Endothelial cell of umbilical vein (primary cell): ENCODE measurements around the gene ZDHHC24. TPM values are rescaled to one million over a fixed set of nuclear protein-coding genes. Genes with fewer than 3 reads are reported as not detected.

Experiments
- BruUV-seq: library from RNA; stranded (reverse); fragments of 400-500 nt; replicated peaks from 2 replicates; lab custom pipeline; 2021; lab: Mats Ljungman, UMichigan
- CTCF ChIA-PET: fragments of 300-600, 350-600 bp; sonication (Branson Sonifier 250); formaldehyde crosslinking; loops from one replicate; lab custom pipeline; 2021; ENCODE audit warnings: antibody characterized with exemption, inconsistent platforms; lab: Charles Lee
- POLR2A ChIA-PET: fragments of 300-600, 350-600 bp; sonication (Branson Sonifier 250); formaldehyde crosslinking; loops from one replicate; lab custom pipeline; 2021; ENCODE audit warnings: antibody characterized with exemption, inconsistent platforms; lab: Charles Lee
- DNase-seq: peaks from one replicate; pipeline ENCODE4 v3.0.0-alpha.2; 2011; ENCODE audit warnings: low read depth, low spot score
- FAIRE-seq: peaks from 2 replicates; lab custom pipeline; 2011; peaks lifted over from hg19 to GRCh38; lab: Jason Lieb, UNC
- H2AFZ ChIP-seq: 2 replicates; pipeline ENCODE4 v1.6.0; 2012; ENCODE audit warnings: low read depth, low read length, control low read depth, inconsistent platforms
- H3K27ac ChIP-seq: 2 replicates; pipeline ENCODE4 v1.5.1; 2011; ENCODE audit warnings: low read depth, mild to moderate bottlenecking, control low read depth, low read length, moderate library complexity; ENCODE audit not compliant: insufficient read depth
- H3K27me3 ChIP-seq, 2 experiments: 2 replicates each; pipeline versions ENCODE4 v1.6.0 to v1.6.1; 2011; ENCODE audit warnings: low read length in 2 of 2, mixed read lengths in 1 of 2; ENCODE audit not compliant: control insufficient read depth in 2 of 2, insufficient read depth in 2 of 2
- H3K36me3 ChIP-seq, 2 experiments: 2 replicates in 1 of 2; 3 replicates in 1 of 2; pipeline ENCODE4 v1.5.1; 2011; ENCODE audit warnings: low read length in 2 of 2, mild to moderate bottlenecking in 1 of 2, moderate library complexity in 1 of 2; ENCODE audit not compliant: control insufficient read depth in 2 of 2, insufficient read depth in 2 of 2; ENCODE audit errors: extremely low read depth in 1 of 2
- H3K4me1 ChIP-seq: 3 replicates; pipeline ENCODE4 v1.5.1; 2011; ENCODE audit warnings: mild to moderate bottlenecking, low read length; ENCODE audit not compliant: control insufficient read depth, insufficient read depth; ENCODE audit errors: extremely low read depth
- H3K4me2 ChIP-seq: 2 replicates; pipeline ENCODE4 v1.6.1; 2011; ENCODE audit warnings: low read length, control low read depth, mixed read lengths; ENCODE audit not compliant: insufficient read depth
- H3K4me3 ChIP-seq, 3 experiments: fragments of 200-600 bp in 1 of 3; sonication (generic), shearing (Covaris generic) in 1 of 3; replicated peaks in 1 of 3; 2 replicates each; pipeline ENCODE4 v1.5.1; 2011 to 2016; ENCODE audit warnings: control low read depth in 3 of 3, low read length in 3 of 3, mild to moderate bottlenecking in 2 of 3, inconsistent platforms in 1 of 3, low read depth in 1 of 3, moderate library complexity in 1 of 3; ENCODE audit not compliant: insufficient read depth in 1 of 3
- H3K79me2 ChIP-seq: 2 replicates; pipeline ENCODE4 v1.6.0; 2012; ENCODE audit warnings: low read length, inconsistent platforms; ENCODE audit not compliant: control insufficient read depth, insufficient read depth
- H3K9ac ChIP-seq: replicated peaks from 2 replicates; pipeline ENCODE3; 2011; ENCODE audit warnings: low read length, control low read depth; ENCODE audit not compliant: insufficient read depth; ENCODE audit errors: extremely low read depth
- H3K9me1 ChIP-seq: replicated peaks from 3 replicates; pipeline ENCODE4 v1.6.0; 2011; ENCODE audit warnings: mild to moderate bottlenecking, low read length; ENCODE audit not compliant: control insufficient read depth, insufficient read depth; ENCODE audit errors: extremely low read depth
- H3K9me3 ChIP-seq: replicated peaks from 2 replicates; pipeline ENCODE4 v1.5.1; 2012; ENCODE audit warnings: low read length, inconsistent platforms; ENCODE audit not compliant: control insufficient read depth, insufficient read depth
- H4K20me1 ChIP-seq: replicated peaks from 2 replicates; pipeline ENCODE3; 2011; ENCODE audit warnings: mild to moderate bottlenecking, low read length; ENCODE audit not compliant: control insufficient read depth, insufficient read depth; ENCODE audit errors: extremely low read depth
- EZH2 ChIP-seq: IDR thresholded peaks from 2 replicates; pipeline ENCODE4 v1.6.1; 2012; ENCODE audit warnings: borderline replicate concordance, low read depth, mild to moderate bottlenecking, moderate library complexity, low read length, inconsistent platforms; ENCODE audit not compliant: severe bottlenecking
- GATA2 ChIP-seq: IDR thresholded peaks from 2 replicates; pipeline ENCODE4 v1.7.0; 2011; ENCODE audit warnings: low read depth, mild to moderate bottlenecking, moderate library complexity, mixed read lengths, low read length; ENCODE audit not compliant: insufficient read length, insufficient read depth
- JUN ChIP-seq: IDR thresholded peaks from 2 replicates; pipeline ENCODE4 v1.6.1; 2011; ENCODE audit warnings: borderline replicate concordance, low read depth; ENCODE audit not compliant: insufficient read length, insufficient read depth
- MAX ChIP-seq: IDR thresholded peaks from 2 replicates; pipeline ENCODE4 v1.6.1; 2011; ENCODE audit not compliant: insufficient read depth, insufficient read length
- MYC ChIP-seq: IDR thresholded peaks from one replicate; pipeline ENCODE4 v1.6.1; 2011; ENCODE audit warnings: mild to moderate bottlenecking, low read depth, low read length
- dilution Hi-C: fragments of 300-500 bp; cut with MboI; formaldehyde crosslinking; loops from one replicate; pipeline ENCODE4 v1.15.0; 2019; ENCODE audit warnings: low sequenced_read_pairs; ENCODE audit not compliant: extremely low pct_ligation_motif_present
- intact Hi-C: fragments of 100-400 bp; cut with micrococcal nuclease; formaldehyde crosslinking; loops from one replicate; pipeline ENCODE4 v1.10.0; 2022
- polyA plus RNA-seq, 4 experiments: library from polyadenylated mRNA; depleted of rRNA in 3 of 4; stranded (reverse) in 3 of 4; unstranded in 1 of 4; fragments of >200 nt; gene quantifications; 2 replicates each; pipeline versions ENCODE4 v1.2.1 to v1.2.3, GENCODE V29; 2011 to 2012; ENCODE audit warnings: missing spikeins in 1 of 4
- total RNA-seq: library from RNA; stranded (reverse); gene quantifications from 2 replicates; pipeline ENCODE4 v1.2.3, GENCODE V29; 2021
- TF ChIP-seq, protein P1 (sequence below), 2 donors: IDR thresholded peaks; 1 replicate in 1 of 2; 2 replicates in 1 of 2; pipeline ENCODE4 v1.5.1; 2011; ENCODE audit warnings: low read length in 2 of 2, mild to moderate bottlenecking in 2 of 2, moderate library complexity in 2 of 2, control low read depth in 1 of 2, inconsistent platforms in 1 of 2, low read depth in 1 of 2; ENCODE audit not compliant: insufficient read depth in 1 of 2; ENCODE audit errors: extremely low read depth in 1 of 2

Gene ZDHHC24
- total and polyA plus RNA-seq, 2 donors (not counting 3 experiments of a cell fraction or from before 2014, with no cell fraction given): 20.1 to 21.1 TPM

DNA sequence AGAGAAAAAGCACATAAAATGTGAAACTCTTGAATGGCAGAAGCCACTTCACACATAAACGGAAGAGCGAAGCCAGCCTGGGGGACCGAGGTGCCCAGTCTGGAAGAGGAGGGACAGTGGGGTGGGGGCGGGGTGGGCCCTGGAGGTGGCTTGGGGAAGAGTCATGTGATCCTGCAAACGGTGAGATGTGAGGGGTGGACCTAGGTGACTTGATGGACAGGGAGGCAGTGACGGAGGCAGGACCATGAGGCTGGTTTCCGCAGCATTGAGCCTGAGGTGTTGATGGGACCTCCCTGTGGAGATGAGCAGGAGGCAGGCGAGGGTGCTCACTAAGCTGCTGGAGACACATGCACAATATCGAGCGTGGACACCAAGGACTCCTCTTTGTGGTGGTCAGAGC, 16.8 kb downstream of the ZDHHC24 start:
- ChIA-PET CTCF (interaction anchor here (1.3 kb wide), 1 partner anchor 149 kb away, joined by 4 read pairs; no protein-coding TSS in a partner anchor), POLR2A (no interaction called here)
- no TSS peak for BruUV-seq
- Histone ChIP-seq H3K9me3 (no peaks in the 10 kb centered on the region), H3K4me1 (no peaks in the 10 kb centered on the region), H3K4me3 (no peak overlapping the region), H4K20me1 (no peaks in the 10 kb centered on the region), H3K27me3 (no peaks in the 10 kb centered on the region), H3K9ac (no peak overlapping the region), H3K4me2 (no peak overlapping the region), H3K79me2 (no peaks in the 10 kb centered on the region), H3K27ac (no peak overlapping the region), H3K36me3 (peaks cover 0 to 6% of the 10 kb centered on the region in 2 experiments), H2AFZ (no peak overlapping the region), H3K9me1 (no peaks in the 10 kb centered on the region)
- dilution Hi-C loops (no loop called here), intact Hi-C loops (no loop called here)
- DNase-seq (no peak), FAIRE-seq (no peak)
- TF ChIP-seq MYC: no peak
- no peak for TF ChIP-seq MAX

DNA sequence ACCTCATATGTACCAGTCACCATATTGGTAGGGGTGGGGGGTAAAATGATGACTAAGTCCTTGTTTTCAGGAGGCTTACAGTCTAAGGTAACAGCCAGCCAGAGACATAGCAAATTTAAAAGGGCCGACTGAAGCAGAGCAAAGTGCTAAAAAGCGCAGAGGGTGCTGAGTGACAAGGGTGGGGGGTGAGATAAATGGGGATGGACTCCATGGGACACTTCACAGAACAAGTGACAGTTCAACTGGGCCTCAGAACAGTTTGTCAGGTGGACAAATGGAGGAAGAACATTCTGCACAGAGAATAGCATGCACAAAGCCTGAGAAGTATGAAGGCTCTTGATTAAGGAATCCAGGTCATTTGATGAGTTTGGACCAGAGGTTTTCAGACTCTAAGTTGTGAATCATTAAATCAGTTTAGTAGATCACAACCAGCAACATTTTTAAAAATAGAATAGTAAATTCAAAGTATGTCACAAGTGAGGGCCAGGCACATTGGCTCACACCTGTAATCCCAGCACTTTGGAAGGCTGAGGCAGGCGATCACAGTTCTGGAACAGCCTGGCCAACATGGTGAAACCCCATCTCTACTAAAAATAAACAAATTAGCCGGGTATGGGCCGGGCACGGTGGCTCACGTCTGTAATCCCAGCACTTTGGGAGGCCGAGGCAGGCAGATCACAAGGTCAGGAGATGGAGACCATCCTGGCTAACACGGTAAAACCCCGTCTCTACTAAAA, 21.4 kb downstream of the ZDHHC24 start:
- BruUV-seq: no TSS peak
- H3K9me3 ChIP-seq: no peaks in the 10 kb centered on the region
- H3K27me3 ChIP-seq: no peaks in the 10 kb centered on the region
- H3K36me3 ChIP-seq: peaks cover 2 to 11% of the 10 kb centered on the region in 2 experiments
- H2AFZ ChIP-seq: no peak overlapping the region
- H3K27ac ChIP-seq: no peak overlapping the region
- CTCF ChIA-PET: no interaction called here
- no peaks in the 10 kb centered on the region for H4K20me1 ChIP-seq
- no peak for TF ChIP-seq GATA2
- TF ChIP-seq JUN: no peak
- no peak for TF ChIP-seq MYC
- TF ChIP-seq, protein P1, sequence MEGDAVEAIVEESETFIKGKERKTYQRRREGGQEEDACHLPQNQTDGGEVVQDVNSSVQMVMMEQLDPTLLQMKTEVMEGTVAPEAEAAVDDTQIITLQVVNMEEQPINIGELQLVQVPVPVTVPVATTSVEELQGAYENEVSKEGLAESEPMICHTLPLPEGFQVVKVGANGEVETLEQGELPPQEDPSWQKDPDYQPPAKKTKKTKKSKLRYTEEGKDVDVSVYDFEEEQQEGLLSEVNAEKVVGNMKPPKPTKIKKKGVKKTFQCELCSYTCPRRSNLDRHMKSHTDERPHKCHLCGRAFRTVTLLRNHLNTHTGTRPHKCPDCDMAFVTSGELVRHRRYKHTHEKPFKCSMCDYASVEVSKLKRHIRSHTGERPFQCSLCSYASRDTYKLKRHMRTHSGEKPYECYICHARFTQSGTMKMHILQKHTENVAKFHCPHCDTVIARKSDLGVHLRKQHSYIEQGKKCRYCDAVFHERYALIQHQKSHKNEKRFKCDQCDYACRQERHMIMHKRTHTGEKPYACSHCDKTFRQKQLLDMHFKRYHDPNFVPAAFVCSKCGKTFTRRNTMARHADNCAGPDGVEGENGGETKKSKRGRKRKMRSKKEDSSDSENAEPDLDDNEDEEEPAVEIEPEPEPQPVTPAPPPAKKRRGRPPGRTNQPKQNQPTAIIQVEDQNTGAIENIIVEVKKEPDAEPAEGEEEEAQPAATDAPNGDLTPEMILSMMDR (IDR thresholded peaks at IDR 0.05; ENCODE audit: extremely low read depth in 1 of 2, insufficient read depth in 1 of 2, low read depth in 1 of 2, low read length in 2 of 2): no peak
- no peak for TF ChIP-seq MAX
- TF ChIP-seq EZH2: no peak
- FAIRE-seq (no peak), DNase-seq (no peak)
- H3K9me1 ChIP-seq: no peaks in the 10 kb centered on the region
- POLR2A ChIA-PET: no interaction called here
- H3K9ac ChIP-seq: no peak overlapping the region
- no peak overlapping the region for H3K4me3 ChIP-seq
- H3K4me1 ChIP-seq: no peaks in the 10 kb centered on the region
- intact Hi-C loops (no loop called here), dilution Hi-C loops (no loop called here)
- H3K79me2 ChIP-seq: no peaks in the 10 kb centered on the region
- no peak overlapping the region for H3K4me2 ChIP-seq
